NCI-H146 treated with DMSO at 0.1 percent for 48 hours (cell line): Measurements from ENCODE around the gene STK33.
A peak's percentile ranks its signal among the peaks of the same experiment; 100 is the strongest.
"Not testable (repeated sequence)": the region's sequence is repeated elsewhere in the genome, so short reads cannot be mapped to it uniquely, and the experiment has no call there.

Experiments
- DNase-seq: peaks from one replicate; lab custom pipeline; 2025; ENCODE audit not compliant: unreplicated experiment; lab: John Stamatoyannopoulos, UW

Gene STK33

DNA sequence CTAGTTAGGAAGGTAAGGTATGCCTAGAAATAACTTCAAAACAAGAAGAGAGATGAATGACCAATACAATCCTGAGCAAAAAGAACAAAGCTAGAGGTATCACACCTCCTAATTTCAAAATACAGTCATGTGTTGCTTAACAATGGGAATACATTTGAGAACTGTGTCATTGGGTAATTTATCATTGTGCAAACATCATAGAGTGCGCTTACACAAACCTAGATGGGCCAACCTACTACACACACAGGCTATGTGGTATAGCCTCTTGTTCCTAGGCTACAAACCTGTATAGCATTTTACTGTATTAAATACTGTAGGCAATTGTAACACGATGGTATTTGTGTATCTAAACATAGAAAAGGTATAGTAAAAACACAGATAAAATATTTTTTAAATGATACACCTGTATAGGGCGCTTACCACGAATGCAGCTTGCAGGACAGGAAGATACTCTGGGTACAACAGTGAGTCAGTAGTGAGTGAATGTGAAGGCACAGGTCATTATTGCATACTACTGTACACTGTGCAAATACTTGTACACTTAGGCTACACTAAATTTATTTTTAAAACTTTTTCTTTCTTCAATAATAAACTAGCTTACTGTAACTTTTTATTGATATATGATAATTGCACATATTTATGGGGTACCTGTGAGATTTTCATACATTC, 48.2 kb downstream of the STK33 start:
- DNase-seq, result peak; percentile 9

GRCh38 chr11:8544807-8545206, 49.2 kb downstream of the STK33 start:
- DNase-seq, result no peak

- DNase-seq, result no peak
Observed at GRCh38 chr11:8543278-8543677, 50.8 kb downstream of the STK33 start.

DNA sequence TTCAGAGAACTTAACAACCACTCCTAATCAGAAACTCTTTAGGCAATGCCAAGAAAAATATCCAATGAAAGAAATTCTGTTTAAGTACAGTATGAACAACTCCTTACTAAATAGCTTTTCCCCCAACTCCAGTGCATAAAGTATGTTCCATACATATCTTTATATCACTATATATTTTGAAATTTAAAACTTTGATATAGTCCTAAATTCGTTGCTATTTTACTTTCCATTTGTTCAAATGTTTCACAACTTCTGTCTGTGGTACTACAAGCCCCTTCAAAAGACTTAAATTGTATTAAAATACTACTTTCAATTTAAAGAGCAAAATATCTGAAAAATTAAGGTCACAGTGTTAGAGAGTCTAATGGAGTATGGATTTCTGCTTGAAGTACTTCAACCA, 52.6 kb downstream of the STK33 start:
- no peak for DNase-seq

GRCh38 chr11:8533332-8533731, 60.7 kb downstream of the STK33 start:
- no peak for DNase-seq

DNA sequence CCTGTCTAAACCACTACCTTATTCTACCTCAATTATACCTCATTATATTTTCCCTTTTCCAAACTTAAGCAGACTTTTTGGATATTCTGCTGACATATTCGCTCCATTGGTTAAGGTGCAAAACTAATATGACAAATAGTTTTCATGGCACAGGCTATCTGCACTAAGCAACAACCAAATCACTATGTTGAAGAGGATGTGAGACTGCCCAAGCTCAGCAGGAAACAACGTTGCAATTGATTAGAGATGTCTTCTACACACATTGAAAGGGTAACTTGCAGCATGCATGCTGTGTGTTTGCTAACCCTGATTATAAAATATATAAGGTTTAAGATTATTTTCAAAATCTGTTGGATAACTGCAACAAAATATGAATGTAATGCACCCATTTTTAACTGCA, 61.6 kb downstream of the STK33 start:
- DNase-seq, result no peak

GRCh38 chr11:8531982-8532381, 62.0 kb downstream of the STK33 start:
- no peak for DNase-seq

GRCh38 chr11:8531312-8531711, 62.7 kb downstream of the STK33 start:
- DNase-seq, result peak; percentile 51

DNA sequence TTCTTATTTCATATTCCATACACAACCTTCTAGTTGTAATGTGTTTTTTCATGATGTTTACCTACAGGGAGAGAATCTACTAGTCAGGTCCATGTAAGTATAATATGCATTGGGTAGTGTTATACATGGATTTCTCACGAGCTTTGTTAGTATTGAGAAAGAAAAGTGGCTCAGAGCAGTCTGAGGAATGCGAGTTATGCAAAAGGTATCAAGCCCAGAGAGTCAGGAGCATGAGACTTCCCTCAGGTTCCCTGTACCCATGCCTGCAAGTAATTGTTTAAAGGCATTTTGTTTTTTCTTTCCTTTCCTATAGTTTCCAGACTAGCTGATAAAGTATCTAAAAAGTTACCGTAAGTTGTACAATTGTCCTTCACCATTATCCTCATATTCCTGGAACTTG, 66.1 kb downstream of the STK33 start:
- no peak for DNase-seq

GRCh38 chr11:8523396-8523795, 70.6 kb downstream of the STK33 start:
- no peak for DNase-seq

DNA sequence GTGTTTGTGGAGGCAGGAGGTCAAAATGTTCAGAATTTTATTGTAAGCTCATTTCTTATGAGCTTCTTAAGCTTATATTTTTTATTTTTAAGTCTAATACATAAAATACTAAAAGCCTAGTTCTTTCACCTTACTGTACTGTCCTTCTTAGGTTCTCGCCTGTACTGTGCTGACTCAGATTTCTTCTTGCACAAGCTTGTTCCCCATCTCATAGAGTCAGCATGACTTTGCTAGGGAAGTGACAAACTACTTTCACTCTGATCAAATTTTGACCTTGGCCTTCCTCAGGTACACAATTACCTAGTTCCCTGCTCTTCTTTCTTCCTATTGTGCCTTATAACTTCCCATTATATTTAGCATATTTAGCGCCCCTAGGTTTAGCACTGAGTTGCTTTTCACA, 81.5 kb downstream of the STK33 start:
- DNase-seq, result no peak

DNA sequence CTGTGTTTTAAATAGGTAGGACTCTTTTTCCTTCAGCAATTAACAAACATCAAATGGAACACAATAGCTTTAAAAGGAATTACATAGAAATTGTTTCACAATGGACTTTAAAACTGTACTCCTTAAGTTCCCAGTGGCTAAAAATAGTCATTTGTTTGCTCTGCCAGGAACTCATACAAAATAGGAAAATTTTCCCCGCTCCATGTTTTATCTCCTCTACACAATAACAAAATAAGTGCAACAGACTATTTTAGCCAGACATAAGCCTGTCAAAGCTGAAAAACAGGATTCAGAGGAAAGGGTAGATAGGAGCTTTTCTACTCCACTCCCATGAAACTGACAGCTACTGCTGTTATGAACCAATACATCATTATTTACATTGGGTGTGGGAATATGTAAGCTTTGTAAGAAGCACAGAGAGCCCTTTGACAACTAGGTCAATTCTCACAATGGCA, 90.1 kb downstream of the STK33 start:
- peak; percentile 13 for DNase-seq

DNA sequence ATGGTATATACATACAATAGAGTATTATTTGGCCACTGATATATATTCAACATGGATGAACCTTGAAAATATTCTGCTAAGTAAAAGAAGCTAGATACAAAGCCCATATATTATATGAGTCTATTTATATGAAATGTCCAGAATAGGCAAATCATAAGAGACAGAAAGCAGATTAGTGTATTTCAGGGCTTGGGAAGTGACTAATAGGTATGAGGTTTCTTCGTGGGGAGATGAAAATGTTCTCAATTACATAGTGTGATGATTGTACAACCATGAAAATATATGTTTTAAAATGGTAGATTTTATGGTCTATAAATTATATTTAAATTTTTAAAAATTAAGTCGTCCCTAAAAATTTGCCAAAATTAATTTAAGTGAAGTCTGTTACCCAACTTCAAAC, 92.2 kb downstream of the STK33 start:
- no peak for DNase-seq

- no peak for DNase-seq
Observed at GRCh38 chr11:8488395-8488794, 105.6 kb downstream of the STK33 start.

DNA sequence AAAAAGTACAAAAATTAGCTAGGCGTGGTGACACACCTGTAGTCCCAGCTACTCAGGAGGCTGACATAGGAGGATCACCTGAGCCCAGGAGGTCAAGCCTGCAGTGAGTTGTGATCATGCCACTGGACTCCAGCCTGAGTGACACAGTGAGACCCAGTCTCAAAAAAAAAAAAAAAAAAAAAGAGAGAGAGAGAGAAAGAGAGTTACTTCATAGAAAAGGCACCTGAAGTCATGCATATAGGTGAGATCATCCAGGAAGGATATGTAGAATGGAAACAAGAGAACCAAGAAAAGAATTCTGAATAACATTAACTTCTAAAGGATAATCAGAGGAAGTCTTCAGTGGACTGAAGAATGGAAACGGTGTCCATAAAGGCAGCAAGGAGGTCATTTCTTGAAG, 106.8 kb downstream of the STK33 start:
- DNase-seq, result no peak

DNA sequence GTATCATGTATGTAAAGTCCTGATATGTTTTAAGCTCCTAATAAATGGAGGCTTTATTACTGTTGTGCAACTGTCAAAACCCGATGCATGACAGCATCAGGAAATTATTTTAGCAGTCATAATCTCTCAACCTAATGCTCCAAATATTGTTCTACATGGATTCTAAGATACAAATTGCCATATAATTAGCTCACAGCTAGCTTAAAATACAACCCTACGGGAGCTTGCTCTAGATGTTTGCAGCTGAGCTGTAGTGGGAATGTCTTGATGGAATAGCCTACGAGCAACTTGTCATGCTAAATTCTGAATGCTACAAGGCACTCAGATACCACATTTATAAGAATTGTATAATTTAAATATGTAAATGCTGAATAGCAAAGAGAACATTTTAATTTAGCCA, 109.8 kb downstream of the STK33 start:
- DNase-seq, result no peak

DNA sequence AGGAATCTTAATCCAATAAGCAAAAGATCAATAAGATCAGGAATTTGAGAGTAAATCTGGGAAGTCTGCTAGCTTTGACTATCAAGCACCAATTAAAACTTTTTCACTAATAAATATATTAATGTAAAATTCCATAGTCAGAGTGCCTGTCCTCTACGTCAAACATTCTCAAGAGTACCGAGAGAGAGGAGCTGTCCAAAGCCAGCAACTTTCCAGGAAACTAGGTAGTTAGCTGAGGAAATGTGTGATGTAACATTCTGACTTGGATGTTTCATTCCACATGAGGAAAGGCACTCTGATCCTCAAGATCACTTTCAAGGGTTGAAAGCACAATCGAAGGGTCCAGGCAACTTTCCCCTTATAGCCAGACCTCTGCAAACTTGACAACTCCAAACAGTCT, 113.2 kb downstream of the STK33 start:
- no peak for DNase-seq

GRCh38 chr11:8477680-8478079, 116.3 kb downstream of the STK33 start:
- no peak for DNase-seq

GRCh38 chr11:8477151-8477550, 116.9 kb downstream of the STK33 start:
- no peak for DNase-seq

DNA sequence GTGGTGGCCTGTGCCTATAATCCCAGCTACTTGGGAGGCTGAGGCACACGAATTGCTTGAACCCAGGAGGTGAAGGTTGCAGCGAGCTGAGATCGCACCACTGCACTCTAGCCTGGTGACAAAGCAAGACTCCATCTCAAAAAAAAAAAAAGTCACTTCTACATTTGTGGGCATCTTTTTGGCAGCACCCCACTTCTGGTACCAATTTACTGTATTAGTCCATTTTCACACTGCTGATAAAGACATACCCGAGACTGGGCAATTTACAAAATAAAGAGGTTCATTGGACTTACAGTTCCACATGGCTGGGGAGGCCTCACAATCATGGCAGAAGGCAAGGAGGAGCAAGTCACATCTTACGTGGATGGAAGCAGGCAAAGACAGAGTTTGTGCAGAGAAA, 126.2 kb downstream of the STK33 start:
- not testable (repeated sequence) for DNase-seq

DNA sequence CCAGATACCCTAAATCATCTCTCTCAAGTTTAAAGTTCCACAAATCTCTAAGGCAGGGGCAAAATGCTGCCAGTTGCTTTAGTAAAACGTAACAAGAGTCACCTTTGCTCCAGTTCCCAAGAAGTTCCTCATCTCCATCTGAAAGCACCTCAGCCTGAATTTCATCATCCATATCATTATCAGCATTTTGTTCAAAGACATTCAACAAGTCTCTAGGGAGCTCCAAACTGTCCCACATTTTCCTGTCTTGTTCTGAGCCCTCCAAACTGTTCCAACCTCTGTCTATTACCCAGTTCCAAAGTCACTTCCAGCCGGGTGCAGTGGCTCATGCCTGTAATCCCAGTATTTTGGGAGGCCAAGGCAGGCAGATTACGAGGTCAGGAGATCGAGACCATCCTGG, 126.7 kb downstream of the STK33 start:
- DNase-seq, result not testable (repeated sequence)

DNA sequence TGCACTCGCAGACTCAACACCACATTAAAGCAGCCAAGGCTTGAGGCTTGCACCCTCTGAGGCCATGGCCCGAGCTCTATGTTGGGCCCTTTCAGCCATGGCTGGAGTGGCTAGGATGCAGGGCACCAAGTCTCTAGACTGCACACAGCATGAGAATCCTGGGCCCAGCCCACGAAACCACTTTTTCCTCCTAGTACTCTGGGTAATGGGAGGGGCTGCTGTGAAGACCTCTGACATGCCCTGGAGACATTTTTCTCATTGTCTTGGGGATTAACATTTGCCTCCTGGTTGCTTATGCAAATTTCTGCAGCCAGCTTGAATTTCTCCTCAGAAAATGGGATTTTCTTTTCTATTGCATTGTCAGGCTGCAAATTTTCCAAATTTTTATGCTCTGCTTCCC, 127.1 kb downstream of the STK33 start:
- not testable (repeated sequence) for DNase-seq

DNA sequence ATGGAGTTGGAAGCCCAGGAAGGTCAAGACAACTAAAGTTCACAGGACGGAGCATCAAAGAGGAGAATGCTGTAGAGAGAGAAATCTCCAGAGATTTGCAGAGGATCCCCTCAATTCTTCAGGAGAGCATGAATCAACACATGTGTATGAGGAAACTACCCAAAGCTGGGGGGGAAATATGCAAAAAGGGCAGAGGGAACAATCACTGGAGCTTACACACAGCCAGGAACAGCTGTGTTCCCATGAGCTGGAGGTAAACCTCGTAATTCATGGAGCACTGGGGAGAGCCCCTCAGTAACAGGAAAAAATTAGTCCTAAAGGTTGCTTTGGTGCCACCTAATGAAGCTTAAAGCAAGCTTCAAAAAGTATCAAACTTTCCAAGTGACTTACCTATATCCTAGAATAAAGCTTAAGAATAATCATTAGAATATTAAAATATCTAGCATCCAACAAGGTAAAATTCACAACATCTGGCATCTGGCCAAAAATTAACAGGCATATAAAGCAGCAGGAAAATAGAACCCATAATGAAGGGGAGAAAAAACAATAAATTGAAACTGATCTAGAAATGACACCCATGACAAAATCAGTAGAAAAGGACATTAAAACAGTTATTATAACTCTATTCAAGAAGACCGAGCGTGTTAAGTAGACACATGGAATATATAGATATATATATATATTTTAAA, 134.2 kb downstream of the STK33 start:
- no peak for DNase-seq
